Right renal pelvis (tissue), 4 donors: ENCODE results near the gene PRSS2. TPM values are rescaled to one million over a fixed set of nuclear protein-coding genes. Genes with fewer than 3 reads are reported as not detected.
A peak's percentile ranks its signal among the peaks of the same experiment; 100 is the strongest.
"Not testable (repeated sequence)": the region's sequence is repeated elsewhere in the genome, so short reads cannot be mapped to it uniquely, and the experiment has no call there.

Source experiments
- DNase-seq, 4 donors: peaks; one replicate each; pipeline ENCODE4 v3.0.0-alpha.2; 2013; ENCODE audit warnings: low read depth in 4 of 4, low spot score in 3 of 4, missing footprints in 1 of 4
- polyA plus RNA-seq, 4 donors: library from polyadenylated mRNA; unstranded; fragments of 120-200 nt; gene quantifications; one replicate each; pipeline ENCODE4 v1.2.1, GENCODE V29; 2013; ENCODE audit not compliant: insufficient read length in 4 of 4

The PRSS2 gene
- polyA plus RNA-seq, 4 donors: not detected

- DNase-seq: not testable (repeated sequence)
Measured at GRCh38 chr7:142758312-142758711, 12.5 kb upstream of the PRSS2 start.

- DNase-seq: no peak
Measured at GRCh38 chr7:142759433-142759832, 11.3 kb upstream of the PRSS2 start.

GRCh38 chr7:142760071-142760642 is 10.6 kb upstream of the PRSS2 start:
- DNase-seq: no peak

- not testable (repeated sequence) for DNase-seq
Measured at GRCh38 chr7:142761606-142762005, 9.2 kb upstream of the PRSS2 start.

GRCh38 chr7:142762104-142762503 is 8.7 kb upstream of the PRSS2 start:
- DNase-seq: no peak

DNA sequence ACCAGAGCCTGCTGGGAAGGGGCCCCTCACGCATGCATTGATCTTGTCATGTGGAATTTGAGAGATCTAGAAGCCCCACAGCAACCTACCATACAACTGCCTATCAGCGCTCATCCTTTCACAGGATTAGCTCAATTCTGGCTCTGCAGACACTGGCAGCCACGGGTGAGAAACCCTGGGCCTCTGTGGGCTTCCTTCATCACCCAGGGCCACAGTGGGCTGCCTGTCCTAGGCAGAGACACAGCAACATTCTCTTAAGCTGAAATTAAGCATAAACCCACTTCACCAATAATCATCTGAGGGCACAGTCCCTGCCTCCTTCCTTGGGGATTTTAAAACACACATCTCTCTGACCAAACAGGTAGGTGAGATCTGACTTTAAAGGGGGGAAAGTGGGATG is 3.3 kb upstream of the PRSS2 start:
- no peak for DNase-seq

DNA sequence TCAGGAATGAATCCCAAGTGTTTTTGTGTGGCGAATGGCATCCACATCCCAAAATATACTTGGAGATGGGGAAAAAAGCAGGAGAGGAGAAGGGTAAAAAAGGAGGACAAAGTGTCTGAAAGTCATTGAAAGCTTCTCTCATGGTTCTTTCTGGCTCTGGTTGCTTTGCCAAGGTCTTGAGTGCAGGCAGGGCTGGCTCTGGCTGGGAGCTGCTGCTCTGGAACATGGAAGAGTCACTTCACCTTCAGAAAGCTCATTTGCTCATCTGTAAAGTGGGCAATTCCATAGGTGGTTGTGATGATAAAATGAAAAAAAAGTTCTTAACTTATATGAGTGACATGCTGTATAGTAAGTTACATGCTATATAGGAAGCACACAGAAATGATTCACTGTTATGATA is 2.9 kb upstream of the PRSS2 start:
- DNase-seq: no peak

DNA sequence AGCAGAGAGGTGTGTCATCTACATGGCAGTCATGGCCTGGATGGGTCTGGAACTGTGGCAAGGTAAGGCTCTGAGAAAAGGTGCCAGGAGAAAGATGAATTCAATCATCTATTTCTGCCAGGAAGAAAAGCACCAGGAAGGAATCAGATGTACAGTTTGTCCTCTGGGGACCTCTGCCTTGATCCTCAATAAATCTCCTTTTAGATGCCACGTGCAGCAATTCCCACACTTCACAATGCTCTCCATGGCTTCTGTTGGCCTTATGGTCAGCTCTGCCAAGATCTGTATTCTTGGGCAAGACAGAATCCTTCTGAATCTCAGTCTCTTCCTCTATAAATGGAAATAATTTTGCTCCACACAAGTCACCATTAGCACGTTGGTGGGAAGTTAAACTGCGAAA is 1.9 kb upstream of the PRSS2 start:
- DNase-seq: not testable (repeated sequence)

- peak in 1 of 4 donors; percentile 10 for DNase-seq
Measured at GRCh38 chr7:142771353-142771723, 568 bp downstream of the PRSS2 start.

DNA sequence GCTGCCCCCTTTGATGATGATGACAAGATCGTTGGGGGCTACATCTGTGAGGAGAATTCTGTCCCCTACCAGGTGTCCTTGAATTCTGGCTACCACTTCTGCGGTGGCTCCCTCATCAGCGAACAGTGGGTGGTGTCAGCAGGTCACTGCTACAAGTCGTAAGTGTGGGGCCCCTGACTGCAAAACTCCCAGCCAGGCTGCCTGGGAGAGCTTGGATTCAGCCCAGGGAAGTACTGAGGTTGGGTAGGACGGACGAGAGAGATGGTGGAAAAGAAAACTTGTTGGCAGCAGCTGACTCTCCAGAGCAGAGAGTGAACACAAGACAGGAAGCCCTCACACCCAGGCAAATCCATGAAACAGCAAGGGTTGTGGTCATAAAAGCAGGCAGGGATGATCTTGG is 1.3 kb downstream of the PRSS2 start:
- DNase-seq: no peak

DNA sequence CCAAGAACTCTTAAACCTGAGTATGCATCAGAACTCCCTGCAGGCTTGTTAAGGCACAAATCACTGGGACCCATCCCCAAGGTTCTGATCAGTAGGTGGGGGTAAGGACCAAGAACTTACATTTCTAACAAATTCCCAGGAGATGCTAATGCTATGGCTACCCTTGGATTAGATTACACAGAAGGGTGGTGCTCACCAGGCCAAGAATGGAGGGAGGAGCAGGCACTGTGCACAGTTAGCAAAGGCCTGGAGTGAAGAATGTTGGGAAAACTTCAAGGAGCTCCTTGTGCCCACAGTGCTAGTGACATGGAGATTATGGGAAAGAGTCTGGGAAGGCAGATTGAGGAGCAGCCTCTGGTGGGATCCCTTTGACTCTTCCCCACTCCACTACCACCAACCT is 1.9 kb downstream of the PRSS2 start:
- no peak for DNase-seq

DNA sequence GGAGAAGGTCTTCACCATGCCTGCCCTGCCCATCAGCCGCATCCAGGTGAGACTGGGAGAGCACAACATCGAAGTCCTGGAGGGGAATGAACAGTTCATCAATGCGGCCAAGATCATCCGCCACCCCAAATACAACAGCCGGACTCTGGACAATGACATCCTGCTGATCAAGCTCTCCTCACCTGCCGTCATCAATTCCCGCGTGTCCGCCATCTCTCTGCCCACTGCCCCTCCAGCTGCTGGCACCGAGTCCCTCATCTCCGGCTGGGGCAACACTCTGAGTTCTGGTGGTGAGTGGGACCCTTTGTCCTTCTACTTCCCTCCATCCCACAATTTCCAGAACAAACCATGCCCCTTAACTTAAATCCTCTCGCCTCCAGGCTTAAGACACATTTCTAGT is 2.5 kb downstream of the PRSS2 start:
- DNase-seq: no peak

DNA sequence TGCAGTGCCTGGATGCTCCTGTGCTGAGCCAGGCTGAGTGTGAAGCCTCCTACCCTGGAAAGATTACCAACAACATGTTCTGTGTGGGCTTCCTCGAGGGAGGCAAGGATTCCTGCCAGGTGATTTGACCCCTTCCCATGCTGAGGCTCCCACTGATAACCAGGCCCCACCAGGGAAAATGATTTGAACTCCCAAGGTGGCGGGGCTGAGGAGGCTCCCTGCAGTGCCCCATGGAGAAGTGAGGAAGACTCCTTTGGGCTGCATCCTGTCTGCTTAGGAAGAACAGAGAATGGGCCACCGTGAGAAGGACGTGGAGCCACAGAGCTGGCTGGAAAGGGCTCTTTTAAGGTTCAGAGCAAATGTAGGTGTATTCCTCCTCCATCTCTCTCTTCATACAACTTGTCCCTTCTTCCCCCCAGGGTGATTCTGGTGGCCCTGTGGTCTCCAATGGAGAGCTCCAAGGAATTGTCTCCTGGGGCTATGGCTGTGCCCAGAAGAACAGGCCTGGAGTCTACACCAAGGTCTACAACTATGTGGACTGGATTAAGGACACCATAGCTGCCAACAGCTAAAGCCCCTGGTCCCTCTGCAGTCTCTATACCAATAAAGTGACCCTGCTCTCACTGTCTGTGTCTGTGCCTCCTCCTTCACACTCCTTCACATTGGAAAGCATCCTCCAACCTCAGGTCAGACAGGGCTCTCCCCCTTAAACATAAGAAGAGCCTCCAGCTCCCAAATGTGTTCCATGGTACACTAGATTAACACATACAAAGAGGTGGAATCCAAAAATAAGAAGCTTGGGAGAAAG is 3.4 kb downstream of the PRSS2 start:
- DNase-seq: no peak

- no peak for DNase-seq
Measured at GRCh38 chr7:142774826-142775225, 4.1 kb downstream of the PRSS2 start.

DNA sequence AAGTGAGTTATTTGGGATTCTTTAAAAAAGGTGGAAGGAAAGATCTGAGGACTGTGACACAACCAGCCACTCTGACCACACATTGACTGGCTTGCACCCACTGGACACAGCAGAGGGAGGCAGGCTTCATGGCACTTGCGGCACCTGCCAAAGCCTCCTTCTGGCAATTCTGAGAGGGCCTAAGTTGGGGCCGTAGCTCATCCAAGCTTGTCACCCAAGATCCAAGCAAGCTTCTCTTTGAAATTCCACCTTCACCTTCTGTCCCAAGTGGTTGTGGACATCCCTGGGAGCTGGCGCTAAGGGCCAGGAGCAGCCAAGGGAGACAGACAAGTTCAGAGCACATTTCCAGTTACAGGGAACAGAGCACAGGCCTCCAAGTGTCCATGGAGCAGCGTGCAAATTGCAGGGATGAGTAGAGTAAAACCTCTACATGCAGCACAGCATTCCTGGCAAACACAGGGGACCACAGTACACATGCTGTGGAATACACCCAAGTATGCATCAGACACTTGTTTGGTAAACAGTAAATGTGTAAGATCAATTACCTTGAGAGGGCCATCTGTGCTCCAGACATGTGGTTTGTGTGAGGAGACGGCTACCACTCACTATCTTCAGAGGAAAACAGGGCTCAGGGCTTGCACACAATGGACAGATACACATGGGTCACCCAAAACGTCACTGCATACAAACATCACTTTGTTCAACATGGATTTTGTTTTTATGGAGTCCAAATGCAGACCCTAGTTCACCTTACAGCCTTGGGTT is 4.8 kb downstream of the PRSS2 start:
- DNase-seq: not testable (repeated sequence)

DNA sequence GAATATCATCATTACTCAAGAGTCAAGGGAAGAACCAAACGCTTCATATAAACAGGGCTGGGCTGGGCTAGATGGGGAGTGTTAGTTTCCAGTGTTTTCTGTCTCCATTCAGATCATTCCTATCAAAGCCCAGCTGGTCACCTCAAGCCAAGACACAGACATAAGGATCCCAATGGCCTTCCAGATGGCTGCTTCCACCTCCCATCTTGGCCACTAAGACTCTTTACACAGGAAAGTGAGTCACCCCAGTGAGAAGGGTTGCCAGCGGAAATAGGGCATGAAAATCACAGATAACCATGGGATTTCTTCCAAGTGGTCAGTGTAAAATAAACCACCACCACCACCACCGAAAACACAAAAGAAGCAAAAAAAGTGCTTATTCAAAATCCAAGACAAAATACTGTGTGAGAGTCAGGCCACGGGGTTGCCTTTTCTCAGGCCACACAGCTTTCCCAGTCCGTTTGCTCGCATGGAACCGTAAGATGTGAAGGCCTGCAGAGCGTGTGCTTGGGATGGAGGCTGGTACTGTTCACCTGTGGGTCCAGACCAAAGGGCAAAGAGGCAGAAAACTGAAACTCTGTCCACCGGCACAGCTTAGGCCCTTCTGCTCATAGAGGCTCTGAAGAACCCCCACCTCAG is 5.6 kb downstream of the PRSS2 start:
- no peak for DNase-seq

GRCh38 chr7:142776845-142777225 is 6.1 kb downstream of the PRSS2 start:
- DNase-seq: not testable (repeated sequence)

- no peak for DNase-seq
Measured at GRCh38 chr7:142777318-142777717, 6.5 kb downstream of the PRSS2 start.

- peak; percentile 75 to 84 (median 80) for DNase-seq
Measured at GRCh38 chr7:142782922-142783900, 12.4 kb downstream of the PRSS2 start.

GRCh38 chr7:142784096-142784495 is 13.3 kb downstream of the PRSS2 start:
- DNase-seq: no peak
